ENCODE data around the gene SNRPN. TPM values are rescaled to one million over a fixed set of nuclear protein-coding genes. Genes with fewer than 3 reads are reported as not detected.

SNRPN gene
- polyA plus RNA-seq, 1 donor (not counting 4 experiments of a cell fraction or from before 2014, with no cell fraction given) = 93.0 TPM

DNA sequence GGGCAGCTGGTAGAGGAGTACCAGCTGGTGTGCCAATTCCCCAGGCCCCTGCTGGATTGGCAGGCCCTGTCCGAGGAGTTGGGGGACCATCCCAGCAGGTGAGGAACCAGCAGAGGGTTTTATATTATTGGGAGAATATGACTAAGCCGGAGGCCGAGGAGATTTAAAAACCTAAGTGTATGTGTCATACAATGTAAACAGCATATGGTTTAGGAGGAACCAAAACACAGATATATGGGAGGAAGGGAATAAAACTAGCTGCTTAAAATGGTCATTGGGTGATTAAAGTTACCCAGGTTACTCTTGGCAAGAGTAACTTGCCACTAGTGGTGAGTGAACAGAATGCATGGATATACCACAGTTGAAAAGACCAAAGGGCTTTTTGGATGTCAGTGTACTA, 22.1 kb downstream of the SNRPN start:
- H3K79me2 ChIP-seq (ENCODE audit: control insufficient read depth, insufficient read depth, low read length) = no peaks in the 10 kb centered on the region
- no peaks in the 10 kb centered on the region for H3K27me3 ChIP-seq (ENCODE audit: control insufficient read depth, extremely low read depth, insufficient read depth, low read length)
- no peaks in the 10 kb centered on the region for H3K9me3 ChIP-seq (ENCODE audit: control insufficient read depth, low read depth, low read length)
- dilution Hi-C loops (cut with MboI; ENCODE audit: extremely low pct_ligation_motif_present, low sequenced_read_pairs) = no loop called here
- DNase-seq (ENCODE audit: low read depth, low spot score) (no peak), FAIRE-seq (no peak)
- H4K20me1 ChIP-seq (ENCODE audit: control insufficient read depth, extremely low read depth, insufficient read depth, low read length) = no peaks in the 10 kb centered on the region
- no peak overlapping the region for H3K4me2 ChIP-seq (ENCODE audit: control insufficient read depth, extremely low read depth, insufficient read depth, low read depth, low read length)
- H3K4me3 ChIP-seq (ENCODE audit: control insufficient read depth in 2 of 3, extremely low read depth in 1 of 3, insufficient read depth in 2 of 3, low read depth in 1 of 3, low read length in 3 of 3) = no peak overlapping the region
- no peak overlapping the region for H2AFZ ChIP-seq (ENCODE audit: control insufficient read depth, low read length)
- H3K36me3 ChIP-seq (ENCODE audit: control insufficient read depth in 2 of 2, extremely low read depth in 1 of 2, insufficient read depth in 2 of 2, low read length in 2 of 2) = peaks cover 3 to 6% of the 10 kb centered on the region in 2 experiments
- no peaks in the 10 kb centered on the region for H3K9me1 ChIP-seq (ENCODE audit: control insufficient read depth, extremely low read depth, insufficient read depth, low read length)
- H3K4me1 ChIP-seq (ENCODE audit: control insufficient read depth, extremely low read depth, insufficient read depth, low read length) = no peaks in the 10 kb centered on the region
- no peak overlapping the region for H3K27ac ChIP-seq (ENCODE audit: control insufficient read depth, insufficient read depth, low read length)
- no peak overlapping the region for H3K9ac ChIP-seq (ENCODE audit: control insufficient read depth, extremely low read depth, insufficient read depth, low read length)
- no peak for TF ChIP-seq EZH2 (IDR thresholded peaks at IDR 0.05; ENCODE audit: low read length)

DNA sequence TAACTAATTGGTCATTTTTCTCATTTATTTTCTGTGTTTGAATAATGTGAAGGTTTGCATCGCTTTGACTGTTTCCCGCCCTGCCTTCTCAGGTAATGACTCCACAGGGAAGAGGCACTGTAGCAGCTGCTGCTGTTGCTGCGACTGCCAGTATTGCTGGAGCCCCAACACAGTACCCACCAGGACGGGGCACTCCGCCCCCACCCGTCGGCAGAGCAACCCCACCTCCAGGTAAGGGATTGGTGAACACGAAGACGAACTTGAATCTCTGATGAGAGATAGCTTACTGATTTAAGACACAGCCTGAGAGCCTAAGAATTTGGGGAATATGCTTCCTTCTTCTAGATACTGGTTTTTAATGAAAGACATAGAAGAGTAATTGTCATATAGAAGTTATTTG, 22.9 kb downstream of the SNRPN start:
- FAIRE-seq = no peak
- Histone ChIP-seq H3K27ac (ENCODE audit: control insufficient read depth, insufficient read depth, low read length) (no peak overlapping the region), H3K9me1 (ENCODE audit: control insufficient read depth, extremely low read depth, insufficient read depth, low read length) (no peaks in the 10 kb centered on the region), H3K36me3 (ENCODE audit: control insufficient read depth in 2 of 2, extremely low read depth in 1 of 2, insufficient read depth in 2 of 2, low read length in 2 of 2) (peaks cover 3 to 6% of the 10 kb centered on the region in 2 experiments), H3K4me1 (ENCODE audit: control insufficient read depth, extremely low read depth, insufficient read depth, low read length) (no peaks in the 10 kb centered on the region), H3K4me2 (ENCODE audit: control insufficient read depth, extremely low read depth, insufficient read depth, low read depth, low read length) (no peak overlapping the region), H4K20me1 (ENCODE audit: control insufficient read depth, extremely low read depth, insufficient read depth, low read length) (no peaks in the 10 kb centered on the region), H3K79me2 (ENCODE audit: control insufficient read depth, insufficient read depth, low read length) (no peaks in the 10 kb centered on the region), H3K4me3 (ENCODE audit: control insufficient read depth in 2 of 3, extremely low read depth in 1 of 3, insufficient read depth in 2 of 3, low read depth in 1 of 3, low read length in 3 of 3) (no peak overlapping the region), H2AFZ (ENCODE audit: control insufficient read depth, low read length) (no peak overlapping the region), H3K27me3 (ENCODE audit: control insufficient read depth, extremely low read depth, insufficient read depth, low read length) (no peaks in the 10 kb centered on the region), H3K9ac (ENCODE audit: control insufficient read depth, extremely low read depth, insufficient read depth, low read length) (no peak overlapping the region), H3K9me3 (ENCODE audit: control insufficient read depth, low read depth, low read length) (no peaks in the 10 kb centered on the region)
- dilution Hi-C loops (cut with MboI; ENCODE audit: extremely low pct_ligation_motif_present, low sequenced_read_pairs) = no loop called here
- TF ChIP-seq, protein P1, sequence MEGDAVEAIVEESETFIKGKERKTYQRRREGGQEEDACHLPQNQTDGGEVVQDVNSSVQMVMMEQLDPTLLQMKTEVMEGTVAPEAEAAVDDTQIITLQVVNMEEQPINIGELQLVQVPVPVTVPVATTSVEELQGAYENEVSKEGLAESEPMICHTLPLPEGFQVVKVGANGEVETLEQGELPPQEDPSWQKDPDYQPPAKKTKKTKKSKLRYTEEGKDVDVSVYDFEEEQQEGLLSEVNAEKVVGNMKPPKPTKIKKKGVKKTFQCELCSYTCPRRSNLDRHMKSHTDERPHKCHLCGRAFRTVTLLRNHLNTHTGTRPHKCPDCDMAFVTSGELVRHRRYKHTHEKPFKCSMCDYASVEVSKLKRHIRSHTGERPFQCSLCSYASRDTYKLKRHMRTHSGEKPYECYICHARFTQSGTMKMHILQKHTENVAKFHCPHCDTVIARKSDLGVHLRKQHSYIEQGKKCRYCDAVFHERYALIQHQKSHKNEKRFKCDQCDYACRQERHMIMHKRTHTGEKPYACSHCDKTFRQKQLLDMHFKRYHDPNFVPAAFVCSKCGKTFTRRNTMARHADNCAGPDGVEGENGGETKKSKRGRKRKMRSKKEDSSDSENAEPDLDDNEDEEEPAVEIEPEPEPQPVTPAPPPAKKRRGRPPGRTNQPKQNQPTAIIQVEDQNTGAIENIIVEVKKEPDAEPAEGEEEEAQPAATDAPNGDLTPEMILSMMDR (optimal IDR thresholded peaks at IDR 0.05 in 1 of 3, IDR thresholded peaks at IDR 0.05 in 1 of 3, conservative IDR thresholded peaks at IDR 0.05 in 1 of 3; ENCODE audit: extremely low read depth in 1 of 3, insufficient read depth in 2 of 3, low read length in 3 of 3) = no peak
- TF ChIP-seq EZH2 (IDR thresholded peaks at IDR 0.05; ENCODE audit: low read length) = no peak
- no peak for DNase-seq (ENCODE audit: low read depth, low spot score)

DNA sequence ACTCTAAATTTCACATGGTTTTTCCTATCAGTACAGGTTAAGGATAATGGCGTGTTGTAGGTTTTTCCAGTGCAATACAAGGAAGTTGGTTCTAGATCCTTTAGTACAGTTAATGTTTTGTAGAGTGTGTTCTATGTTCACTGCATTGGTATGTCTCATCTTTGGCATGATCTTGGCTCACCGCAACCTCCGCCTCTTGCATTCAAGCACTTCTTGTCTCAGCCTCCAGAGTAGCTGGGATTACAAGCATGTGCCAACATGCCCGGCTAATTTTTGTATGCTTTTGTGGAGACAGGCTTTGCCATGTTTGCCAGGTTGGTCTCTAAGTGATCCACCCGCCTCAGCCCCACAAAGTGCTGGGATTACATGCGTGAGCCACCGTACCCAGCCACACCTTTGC, 30.4 kb downstream of the SNRPN start:
- no peak overlapping the region for H3K27ac ChIP-seq (ENCODE audit: control insufficient read depth, insufficient read depth, low read length)
- no peak overlapping the region for H3K4me3 ChIP-seq (ENCODE audit: control insufficient read depth in 2 of 3, extremely low read depth in 1 of 3, insufficient read depth in 2 of 3, low read depth in 1 of 3, low read length in 3 of 3)
- no peaks in the 10 kb centered on the region for H3K9me3 ChIP-seq (ENCODE audit: control insufficient read depth, low read depth, low read length)
- no peaks in the 10 kb centered on the region for H3K36me3 ChIP-seq (ENCODE audit: control insufficient read depth in 2 of 2, extremely low read depth in 1 of 2, insufficient read depth in 2 of 2, low read length in 2 of 2)
- no peak overlapping the region for H3K4me2 ChIP-seq (ENCODE audit: control insufficient read depth, extremely low read depth, insufficient read depth, low read depth, low read length)
- H4K20me1 ChIP-seq (ENCODE audit: control insufficient read depth, extremely low read depth, insufficient read depth, low read length) = no peaks in the 10 kb centered on the region
- H3K9me1 ChIP-seq (ENCODE audit: control insufficient read depth, extremely low read depth, insufficient read depth, low read length) = no peaks in the 10 kb centered on the region
- peaks cover 5% of the 10 kb centered on the region for H3K79me2 ChIP-seq (ENCODE audit: control insufficient read depth, insufficient read depth, low read length)
- H3K9ac ChIP-seq (ENCODE audit: control insufficient read depth, extremely low read depth, insufficient read depth, low read length) = no peak overlapping the region
- H3K27me3 ChIP-seq (ENCODE audit: control insufficient read depth, extremely low read depth, insufficient read depth, low read length) = no peaks in the 10 kb centered on the region
- dilution Hi-C loops (cut with MboI; ENCODE audit: extremely low pct_ligation_motif_present, low sequenced_read_pairs) = no loop called here
- H3K4me1 ChIP-seq (ENCODE audit: control insufficient read depth, extremely low read depth, insufficient read depth, low read length) = no peaks in the 10 kb centered on the region
- DNase-seq (ENCODE audit: low read depth, low spot score) (no peak), FAIRE-seq (no peak)
- no peak overlapping the region for H2AFZ ChIP-seq (ENCODE audit: control insufficient read depth, low read length)
- TF ChIP-seq, protein P1 (optimal IDR thresholded peaks at IDR 0.05 in 1 of 3, IDR thresholded peaks at IDR 0.05 in 1 of 3, conservative IDR thresholded peaks at IDR 0.05 in 1 of 3; ENCODE audit: extremely low read depth in 1 of 3, insufficient read depth in 2 of 3, low read length in 3 of 3) = no peak
- no peak for TF ChIP-seq EZH2 (IDR thresholded peaks at IDR 0.05; ENCODE audit: low read length)
